ENCODE results near the gene CABP7. TPM values are rescaled to one million over a fixed set of nuclear protein-coding genes. Genes with fewer than 3 reads are reported as not detected.

CABP7 gene
- total and polyA plus RNA-seq, 2 experiments from 2014 or later, result 0.06 to 0.24 TPM

- TF ChIP-seq ETS1 (IDR thresholded peaks at IDR 0.05) (no peak), ZNF331 (CRISPR knock-in tag; IDR thresholded peaks at IDR 0.05; ENCODE audit: low read depth) (no peak), ZNF114 (CRISPR knock-in tag; IDR thresholded peaks at IDR 0.05) (no peak), CREB1 (CRISPR knock-in tag; IDR thresholded peaks at IDR 0.05; ENCODE audit: low read depth) (no peak), REST (IDR thresholded peaks at IDR 0.05; ENCODE audit: unreplicated experiment) (no peak)
- TF ChIP-seq, protein P1, sequence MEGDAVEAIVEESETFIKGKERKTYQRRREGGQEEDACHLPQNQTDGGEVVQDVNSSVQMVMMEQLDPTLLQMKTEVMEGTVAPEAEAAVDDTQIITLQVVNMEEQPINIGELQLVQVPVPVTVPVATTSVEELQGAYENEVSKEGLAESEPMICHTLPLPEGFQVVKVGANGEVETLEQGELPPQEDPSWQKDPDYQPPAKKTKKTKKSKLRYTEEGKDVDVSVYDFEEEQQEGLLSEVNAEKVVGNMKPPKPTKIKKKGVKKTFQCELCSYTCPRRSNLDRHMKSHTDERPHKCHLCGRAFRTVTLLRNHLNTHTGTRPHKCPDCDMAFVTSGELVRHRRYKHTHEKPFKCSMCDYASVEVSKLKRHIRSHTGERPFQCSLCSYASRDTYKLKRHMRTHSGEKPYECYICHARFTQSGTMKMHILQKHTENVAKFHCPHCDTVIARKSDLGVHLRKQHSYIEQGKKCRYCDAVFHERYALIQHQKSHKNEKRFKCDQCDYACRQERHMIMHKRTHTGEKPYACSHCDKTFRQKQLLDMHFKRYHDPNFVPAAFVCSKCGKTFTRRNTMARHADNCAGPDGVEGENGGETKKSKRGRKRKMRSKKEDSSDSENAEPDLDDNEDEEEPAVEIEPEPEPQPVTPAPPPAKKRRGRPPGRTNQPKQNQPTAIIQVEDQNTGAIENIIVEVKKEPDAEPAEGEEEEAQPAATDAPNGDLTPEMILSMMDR (conservative IDR thresholded peaks at IDR 0.05; ENCODE audit: low read depth in 2 of 2), result no peak
Measured at GRCh38 chr22:29758959-29759358, 39.2 kb downstream of the CABP7 start (continued).

DNA sequence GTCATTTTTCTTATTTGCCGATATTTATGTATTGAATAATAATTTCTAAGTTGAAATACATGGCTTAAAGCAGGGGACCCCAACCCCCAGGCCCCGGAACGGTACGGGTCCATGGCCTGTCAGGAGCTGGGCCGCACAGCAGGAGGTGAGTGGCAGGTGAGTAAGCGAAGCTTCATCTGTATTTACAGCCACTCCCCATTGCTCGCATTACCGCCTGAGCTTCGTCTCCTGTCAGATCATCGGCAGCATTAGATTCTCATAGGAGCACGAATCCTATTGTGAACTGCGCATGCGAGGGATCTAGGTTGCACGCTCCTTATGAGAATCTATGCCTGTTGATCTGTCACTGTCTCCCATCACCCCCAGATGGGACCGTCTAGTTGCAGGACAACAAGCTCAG lies 42.5 kb downstream of the CABP7 start:
- Histone ChIP-seq H3K27me3 (ENCODE audit: insufficient read depth) (no peaks in the 10 kb centered on the region), H3K79me2 (replicated peaks; ENCODE audit: insufficient read depth) (0 out of 2 replicates have a peak, but pooled peaks cover 8% of the 10 kb centered on the region), H4K20me1 (replicated peaks; ENCODE audit: insufficient read depth) (peaks cover 4% of the 10 kb centered on the region; the same call in 1 of the 2 replicates), H3K27ac (ENCODE audit: low read depth) (no peak overlapping the region), H3K4me2 (no peak overlapping the region), H3K36me3 (ENCODE audit: insufficient read depth) (no peaks in the 10 kb centered on the region), H3K9me2 (ENCODE audit: insufficient read depth) (no peaks in the 10 kb centered on the region), H2AFZ (no peak overlapping the region), H3F3A (replicated peaks; ENCODE audit: low read depth) (no peaks in the 10 kb centered on the region), H3K4me1 (ENCODE audit: insufficient read depth) (peaks cover 3% of the 10 kb centered on the region), H3K4me3 (no peak overlapping the region)
- Mint-ChIP-seq H3K4me1 (peaks cover 6% of the 10 kb centered on the region; the same call in 2 of the 3 replicates), H3K4me3 (no peak overlapping the region), H3K36me3 (ENCODE audit: low read depth) (peaks cover under 1% of the 10 kb centered on the region; the same call in 1 of the 3 replicates), H3K27me3 (ENCODE audit: insufficient read depth, low read depth, poor library complexity) (peaks cover 8% of the 10 kb centered on the region), H3K9me3 (no peaks in the 10 kb centered on the region), H3K27ac (no peak overlapping the region)
- ATAC-seq (no peak), DNase-seq (ENCODE audit: low spot score) (no peak)
- no peak for TF ChIP-seq ZNF331 (CRISPR knock-in tag; IDR thresholded peaks at IDR 0.05; ENCODE audit: low read depth)
- TF ChIP-seq, protein P2, sequence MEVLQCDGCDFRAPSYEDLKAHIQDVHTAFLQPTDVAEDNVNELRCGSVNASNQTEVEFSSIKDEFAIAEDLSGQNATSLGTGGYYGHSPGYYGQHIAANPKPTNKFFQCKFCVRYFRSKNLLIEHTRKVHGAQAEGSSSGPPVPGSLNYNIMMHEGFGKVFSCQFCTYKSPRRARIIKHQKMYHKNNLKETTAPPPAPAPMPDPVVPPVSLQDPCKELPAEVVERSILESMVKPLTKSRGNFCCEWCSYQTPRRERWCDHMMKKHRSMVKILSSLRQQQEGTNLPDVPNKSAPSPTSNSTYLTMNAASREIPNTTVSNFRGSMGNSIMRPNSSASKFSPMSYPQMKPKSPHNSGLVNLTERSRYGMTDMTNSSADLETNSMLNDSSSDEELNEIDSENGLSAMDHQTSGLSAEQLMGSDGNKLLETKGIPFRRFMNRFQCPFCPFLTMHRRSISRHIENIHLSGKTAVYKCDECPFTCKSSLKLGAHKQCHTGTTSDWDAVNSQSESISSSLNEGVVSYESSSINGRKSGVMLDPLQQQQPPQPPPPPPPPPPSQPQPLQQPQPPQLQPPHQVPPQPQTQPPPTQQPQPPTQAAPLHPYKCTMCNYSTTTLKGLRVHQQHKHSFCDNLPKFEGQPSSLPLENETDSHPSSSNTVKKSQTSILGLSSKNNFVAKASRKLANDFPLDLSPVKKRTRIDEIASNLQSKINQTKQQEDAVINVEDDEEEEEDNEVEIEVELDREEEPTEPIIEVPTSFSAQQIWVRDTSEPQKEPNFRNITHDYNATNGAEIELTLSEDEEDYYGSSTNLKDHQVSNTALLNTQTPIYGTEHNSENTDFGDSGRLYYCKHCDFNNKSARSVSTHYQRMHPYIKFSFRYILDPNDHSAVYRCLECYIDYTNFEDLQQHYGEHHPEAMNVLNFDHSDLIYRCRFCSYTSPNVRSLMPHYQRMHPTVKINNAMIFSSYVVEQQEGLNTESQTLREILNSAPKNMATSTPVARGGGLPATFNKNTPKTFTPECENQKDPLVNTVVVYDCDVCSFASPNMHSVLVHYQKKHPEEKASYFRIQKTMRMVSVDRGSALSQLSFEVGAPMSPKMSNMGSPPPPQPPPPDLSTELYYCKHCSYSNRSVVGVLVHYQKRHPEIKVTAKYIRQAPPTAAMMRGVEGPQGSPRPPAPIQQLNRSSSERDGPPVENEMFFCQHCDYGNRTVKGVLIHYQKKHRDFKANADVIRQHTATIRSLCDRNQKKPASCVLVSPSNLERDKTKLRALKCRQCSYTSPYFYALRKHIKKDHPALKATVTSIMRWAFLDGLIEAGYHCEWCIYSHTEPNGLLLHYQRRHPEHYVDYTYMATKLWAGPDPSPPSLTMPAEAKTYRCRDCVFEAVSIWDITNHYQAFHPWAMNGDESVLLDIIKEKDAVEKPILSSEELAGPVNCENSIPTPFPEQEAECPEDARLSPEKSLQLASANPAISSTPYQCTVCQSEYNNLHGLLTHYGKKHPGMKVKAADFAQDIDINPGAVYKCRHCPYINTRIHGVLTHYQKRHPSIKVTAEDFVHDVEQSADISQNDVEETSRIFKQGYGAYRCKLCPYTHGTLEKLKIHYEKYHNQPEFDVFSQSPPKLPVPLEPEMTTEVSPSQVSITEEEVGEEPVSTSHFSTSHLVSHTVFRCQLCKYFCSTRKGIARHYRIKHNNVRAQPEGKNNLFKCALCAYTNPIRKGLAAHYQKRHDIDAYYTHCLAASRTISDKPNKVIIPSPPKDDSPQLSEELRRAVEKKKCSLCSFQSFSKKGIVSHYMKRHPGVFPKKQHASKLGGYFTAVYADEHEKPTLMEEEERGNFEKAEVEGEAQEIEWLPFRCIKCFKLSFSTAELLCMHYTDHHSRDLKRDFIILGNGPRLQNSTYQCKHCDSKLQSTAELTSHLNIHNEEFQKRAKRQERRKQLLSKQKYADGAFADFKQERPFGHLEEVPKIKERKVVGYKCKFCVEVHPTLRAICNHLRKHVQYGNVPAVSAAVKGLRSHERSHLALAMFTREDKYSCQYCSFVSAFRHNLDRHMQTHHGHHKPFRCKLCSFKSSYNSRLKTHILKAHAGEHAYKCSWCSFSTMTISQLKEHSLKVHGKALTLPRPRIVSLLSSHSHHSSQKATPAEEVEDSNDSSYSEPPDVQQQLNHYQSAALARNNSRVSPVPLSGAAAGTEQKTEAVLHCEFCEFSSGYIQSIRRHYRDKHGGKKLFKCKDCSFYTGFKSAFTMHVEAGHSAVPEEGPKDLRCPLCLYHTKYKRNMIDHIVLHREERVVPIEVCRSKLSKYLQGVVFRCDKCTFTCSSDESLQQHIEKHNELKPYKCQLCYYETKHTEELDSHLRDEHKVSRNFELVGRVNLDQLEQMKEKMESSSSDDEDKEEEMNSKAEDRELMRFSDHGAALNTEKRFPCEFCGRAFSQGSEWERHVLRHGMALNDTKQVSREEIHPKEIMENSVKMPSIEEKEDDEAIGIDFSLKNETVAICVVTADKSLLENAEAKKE (CRISPR knock-in tag; IDR thresholded peaks at IDR 0.05), result no peak
- no peak for TF ChIP-seq JUNB (IDR thresholded peaks at IDR 0.05; ENCODE audit: unreplicated experiment)
- TF ChIP-seq ZNF114 (CRISPR knock-in tag; IDR thresholded peaks at IDR 0.05), result no peak
